ENCODE data around the gene GRIN3B.
A peak's percentile ranks its signal among the peaks of the same experiment; 100 is the strongest.

Gene GRIN3B

GRCh38 chr19:964761-965694 is 35.2 kb upstream of the GRIN3B start:
- no peak for DNase-seq (ENCODE audit: low read depth in 2 of 2)

DNA sequence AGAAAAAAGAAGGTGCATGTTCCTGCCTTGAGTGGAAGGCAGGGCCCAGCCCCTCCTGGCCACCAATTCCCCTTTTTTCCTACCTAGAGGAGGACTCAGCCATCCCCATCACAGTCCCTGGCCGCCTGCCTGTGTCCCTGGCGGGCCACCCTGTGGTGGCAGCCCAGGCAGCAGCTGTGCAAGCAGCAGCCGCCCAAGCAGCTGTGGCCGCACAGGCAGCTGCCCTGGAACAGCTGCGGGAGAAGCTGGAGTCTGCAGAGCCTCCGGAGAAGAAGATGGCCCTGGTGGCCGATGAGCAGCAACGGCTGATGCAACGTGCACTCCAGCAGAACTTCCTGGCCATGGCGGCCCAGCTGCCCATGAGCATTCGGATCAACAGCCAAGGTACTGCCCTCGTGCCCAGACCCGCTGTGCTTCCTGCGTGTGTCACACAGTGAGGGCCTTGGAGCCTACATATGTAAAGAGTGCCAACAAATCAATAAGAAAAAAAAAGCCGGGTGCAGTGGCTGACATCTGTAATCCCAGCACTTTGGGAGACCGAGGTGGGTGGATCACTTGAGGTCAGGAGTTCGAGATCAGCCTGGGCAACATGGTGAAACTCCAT is 33.6 kb upstream of the GRIN3B start:
- no peak for DNase-seq (ENCODE audit: low read depth in 2 of 2)

- DNase-seq (ENCODE audit: low read depth in 2 of 2) = no peak
Observed at GRCh38 chr19:970695-971094, 29.5 kb upstream of the GRIN3B start.

DNA sequence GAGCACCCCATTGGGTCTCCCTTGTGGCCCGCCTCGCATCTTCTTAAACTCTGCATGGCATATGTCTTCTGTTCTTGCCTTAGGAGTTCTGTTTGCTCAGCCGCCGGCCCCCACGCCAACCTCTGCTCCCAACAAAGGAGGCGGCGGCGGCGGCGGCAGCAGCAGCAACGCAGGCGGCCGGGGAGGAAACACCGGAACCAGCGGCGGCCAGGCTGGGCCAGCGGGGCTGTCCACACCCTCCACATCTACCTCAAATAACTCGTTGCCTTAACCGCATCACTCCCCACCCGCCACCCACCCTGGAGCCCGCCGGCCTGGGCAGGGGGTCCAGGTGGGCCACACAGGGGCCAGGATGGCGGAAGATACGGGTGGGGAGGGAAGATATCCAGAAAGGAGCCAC is 28.4 kb upstream of the GRIN3B start:
- DNase-seq (ENCODE audit: low read depth in 2 of 2) = no peak

GRCh38 chr19:972281-972680 is 27.9 kb upstream of the GRIN3B start:
- no peak for DNase-seq (ENCODE audit: low read depth in 2 of 2)

DNA sequence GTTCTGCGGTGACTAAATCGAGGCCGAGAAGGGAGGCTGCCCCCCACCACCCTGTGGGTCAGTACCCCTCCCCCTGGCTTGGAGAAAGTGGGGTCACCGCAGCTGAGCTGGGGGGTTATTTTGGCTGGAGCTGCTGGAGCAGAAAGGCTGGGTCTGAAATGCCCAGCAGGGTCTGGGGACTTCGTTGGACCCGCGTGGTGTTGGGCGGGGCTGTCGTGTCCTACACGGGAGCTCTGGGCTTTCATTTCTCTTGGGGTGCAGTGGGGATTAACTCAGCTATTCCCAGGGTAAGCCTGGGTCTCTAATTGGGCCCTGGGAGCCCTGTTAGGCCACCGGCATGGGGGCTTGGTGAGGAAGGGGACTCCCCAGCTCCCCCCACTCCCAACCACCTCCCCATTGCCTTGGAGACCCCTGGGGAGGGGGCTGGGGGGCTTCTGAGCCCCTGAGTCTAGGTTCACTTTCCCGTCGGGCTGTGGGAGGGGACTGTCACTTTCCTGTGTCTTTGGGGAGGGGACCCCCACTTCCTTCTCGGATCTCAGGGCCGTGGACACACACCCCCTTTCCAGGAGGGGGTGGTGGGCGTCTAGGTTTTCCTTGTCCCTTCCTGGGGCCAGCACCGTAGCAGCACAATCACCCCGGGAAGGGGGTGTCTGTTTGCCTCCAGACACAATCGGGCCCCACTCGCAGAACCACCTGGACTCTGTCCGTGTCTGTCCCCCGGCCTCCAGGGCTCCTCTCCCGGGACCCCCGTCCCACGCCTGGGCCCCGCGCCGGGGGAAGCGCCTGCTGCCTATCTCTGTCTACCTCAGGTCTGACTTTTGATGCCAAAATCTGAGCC is 26.3 kb upstream of the GRIN3B start:
- DNase-seq (ENCODE audit: low read depth in 2 of 2) = no peak

DNA sequence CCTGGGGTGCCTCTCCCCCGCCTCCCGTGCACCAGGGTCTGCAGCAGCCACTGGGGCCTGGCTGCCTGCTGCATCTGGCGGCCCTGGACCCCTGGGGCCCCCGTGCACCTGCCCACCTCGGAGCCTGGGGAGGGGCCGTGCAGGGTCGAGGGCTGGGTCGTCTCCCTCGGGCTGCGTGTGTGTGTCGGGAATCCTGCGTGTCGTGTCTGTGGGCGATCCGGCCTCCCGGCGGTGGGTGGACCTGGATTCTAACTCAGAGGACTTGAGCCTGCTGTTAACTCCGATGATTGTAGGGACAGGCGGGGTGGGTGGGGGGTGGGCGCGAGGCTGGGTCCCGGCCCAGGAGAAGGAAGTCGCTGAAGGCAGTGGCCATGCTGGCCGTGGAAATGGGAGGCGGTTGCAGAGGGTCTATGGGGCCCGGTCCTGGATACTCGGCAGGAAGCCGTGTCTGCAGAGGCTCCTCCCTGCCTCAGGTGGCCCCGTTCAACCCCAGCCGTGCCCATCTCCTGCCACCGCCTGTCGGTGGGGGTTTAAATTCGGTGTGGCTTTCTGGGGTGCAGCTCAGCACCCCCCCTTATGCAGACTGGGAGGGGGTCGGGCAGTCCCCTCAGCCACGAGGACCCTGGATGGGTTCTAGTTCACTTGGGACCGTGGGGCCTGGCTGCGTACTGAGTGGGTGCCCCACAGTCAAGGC is 25.5 kb upstream of the GRIN3B start:
- DNase-seq (ENCODE audit: low read depth in 2 of 2) = no peak

GRCh38 chr19:976476-976875 is 23.7 kb upstream of the GRIN3B start:
- DNase-seq (ENCODE audit: low read depth in 2 of 2) = no peak

- DNase-seq (ENCODE audit: low read depth in 2 of 2) = no peak
Observed at GRCh38 chr19:977058-977464, 23.2 kb upstream of the GRIN3B start.

GRCh38 chr19:979318-979741 is 20.9 kb upstream of the GRIN3B start:
- DNase-seq (ENCODE audit: low read depth in 2 of 2) = no peak

- no peak for DNase-seq (ENCODE audit: low read depth in 2 of 2)
Observed at GRCh38 chr19:980133-980998, 19.9 kb upstream of the GRIN3B start.

DNA sequence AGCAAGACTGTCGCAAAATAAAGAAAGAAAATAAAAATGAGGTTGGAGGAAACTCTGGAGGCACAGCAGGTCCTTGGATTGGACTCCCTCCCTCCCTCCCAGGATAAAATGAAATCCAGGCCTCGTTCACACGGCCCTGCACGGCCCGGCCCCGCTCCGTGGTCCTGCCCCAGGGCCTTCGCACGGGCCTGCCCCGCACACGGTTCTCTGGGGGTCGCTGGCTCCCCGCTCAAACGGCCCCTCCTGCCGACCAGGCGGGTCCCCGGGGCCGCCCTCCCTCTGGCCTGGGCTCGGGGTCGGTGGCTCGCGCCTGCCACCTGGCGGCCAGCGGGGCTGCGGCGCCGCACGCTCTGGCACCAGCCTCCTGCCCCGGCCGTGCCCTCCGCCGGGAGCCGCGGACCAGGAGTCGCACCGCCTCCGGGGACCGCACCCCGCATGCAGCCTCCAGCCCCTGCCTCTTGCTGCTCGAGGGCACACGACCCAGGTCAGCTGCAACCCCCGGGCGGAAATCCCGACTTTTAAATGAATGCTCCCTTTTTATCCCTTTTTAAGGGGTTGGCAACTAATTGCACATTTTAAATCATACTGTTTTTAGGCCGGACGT is 17.6 kb upstream of the GRIN3B start:
- peak; percentile 64 to 66 for DNase-seq (ENCODE audit: low read depth in 2 of 2)

GRCh38 chr19:984165-984967 is 15.9 kb upstream of the GRIN3B start, which contains the start of gene WDR18:
WDR18 (plus strand) TSS chr19:984345; CDS start chr19:984354, 9 bp downstream.
- DNase-seq (ENCODE audit: low read depth in 2 of 2) = peak; percentile 86 to 89

DNA sequence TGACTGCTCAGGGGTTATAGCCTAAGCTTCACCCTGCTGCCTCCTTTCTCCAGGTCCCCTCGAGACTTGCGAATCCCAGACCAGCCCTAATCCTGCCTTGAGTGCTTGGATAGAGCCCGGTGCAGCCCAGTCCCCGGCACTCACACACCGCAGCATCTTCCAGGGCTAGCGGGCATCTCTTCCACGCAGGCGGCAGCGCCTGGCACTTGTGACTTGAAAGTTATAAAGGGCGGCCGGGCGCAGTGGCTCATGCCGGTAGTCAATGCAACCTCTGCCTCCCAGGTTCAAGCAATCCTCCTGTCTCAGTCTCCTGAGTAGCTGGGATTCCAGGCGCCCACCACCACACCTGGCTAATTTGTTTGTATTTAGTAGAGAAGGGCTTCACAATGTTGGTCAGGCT is 14.1 kb upstream of the GRIN3B start:
- DNase-seq (ENCODE audit: low read depth in 2 of 2) = no peak

GRCh38 chr19:988081-988480 is 12.1 kb upstream of the GRIN3B start:
- DNase-seq (ENCODE audit: low read depth in 2 of 2) = no peak

- no peak for DNase-seq (ENCODE audit: low read depth in 2 of 2)
Observed at GRCh38 chr19:988510-988909, 11.7 kb upstream of the GRIN3B start.

DNA sequence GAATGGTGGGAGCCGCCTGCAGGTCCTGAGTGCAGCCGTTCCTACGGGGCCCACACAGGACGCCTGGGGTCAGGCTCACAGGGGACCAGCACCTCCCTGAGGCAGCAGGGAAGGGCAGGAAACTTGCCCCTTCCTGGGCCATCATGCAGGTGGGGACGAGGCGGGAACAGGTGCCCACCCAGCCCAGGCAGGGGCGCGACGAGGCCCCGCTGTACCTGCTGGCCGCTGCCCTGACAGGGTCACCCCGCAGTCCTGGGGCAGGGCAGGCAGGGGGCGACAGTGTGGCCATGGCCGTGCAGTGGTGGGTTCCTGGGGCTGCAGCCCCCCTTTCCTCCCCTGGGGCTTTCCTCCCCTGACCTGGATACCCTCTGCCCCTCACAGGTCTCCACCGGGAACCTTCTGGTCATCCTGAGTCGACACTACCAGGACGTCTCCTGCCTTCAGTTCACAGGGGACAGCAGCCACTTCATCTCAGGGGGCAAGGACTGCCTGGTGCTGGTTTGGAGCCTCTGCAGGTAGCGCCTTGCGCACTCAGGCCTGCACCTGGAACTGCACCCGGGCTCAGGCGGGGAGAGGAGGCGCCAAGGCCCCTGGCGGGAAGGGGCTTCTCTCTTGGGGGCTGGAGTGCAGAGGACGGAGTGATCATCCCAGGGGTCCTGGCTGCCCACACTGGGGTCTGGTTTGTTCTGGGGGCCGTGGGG is 10.7 kb upstream of the GRIN3B start:
- no peak for DNase-seq (ENCODE audit: low read depth in 2 of 2)

DNA sequence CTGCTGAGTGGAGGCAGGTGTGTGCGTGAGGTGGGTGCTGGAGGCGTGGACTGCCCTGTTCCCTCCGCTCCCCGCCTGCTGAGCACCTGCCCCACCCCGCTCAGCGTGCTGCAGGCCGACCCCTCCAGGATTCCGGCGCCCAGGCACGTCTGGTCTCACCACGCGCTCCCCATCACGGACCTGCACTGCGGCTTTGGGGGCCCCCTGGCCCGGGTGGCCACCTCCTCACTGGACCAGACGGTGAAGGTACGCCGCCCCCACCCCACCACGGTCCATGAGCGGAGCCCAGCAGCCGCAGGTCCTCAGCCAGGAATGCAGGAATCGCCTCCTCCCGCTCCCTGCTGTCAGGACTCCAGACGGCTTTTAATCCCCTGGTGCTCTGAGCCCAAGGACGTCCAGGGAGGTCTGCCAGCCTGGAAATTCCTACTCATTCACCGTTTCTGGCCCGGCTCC is 10.1 kb upstream of the GRIN3B start:
- DNase-seq (ENCODE audit: low read depth in 2 of 2) = no peak

DNA sequence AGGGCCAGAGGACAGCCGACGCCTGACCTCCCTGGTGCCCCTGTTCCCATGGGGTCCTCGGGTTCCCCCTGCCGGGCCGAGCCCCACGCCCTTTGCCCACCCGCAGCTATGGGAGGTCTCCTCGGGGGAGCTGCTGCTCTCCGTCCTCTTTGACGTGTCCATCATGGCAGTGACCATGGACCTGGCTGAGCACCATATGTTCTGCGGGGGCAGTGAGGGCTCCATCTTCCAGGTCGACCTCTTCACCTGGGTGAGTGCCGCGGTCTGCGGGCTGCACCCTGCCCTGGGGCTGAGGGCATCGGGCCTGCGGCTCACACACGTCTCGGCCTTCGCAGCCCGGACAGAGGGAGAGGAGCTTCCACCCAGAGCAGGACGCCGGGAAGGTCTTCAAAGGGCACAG is 9.5 kb upstream of the GRIN3B start:
- no peak for DNase-seq (ENCODE audit: low read depth in 2 of 2)
